HG02588 (cell line): ENCODE results near the gene HBM.
"Not testable (repeated sequence)": the region's sequence is repeated elsewhere in the genome, so short reads cannot be mapped to it uniquely, and the experiment has no call there.

Experiments used
- ATAC-seq: cut with Tn5 transposase; IDR thresholded peaks from one replicate; pipeline ENCODE4 v1.9.1; 2021; ENCODE audit warnings: mild to moderate bottlenecking, moderate library complexity; ENCODE audit not compliant: unreplicated experiment

HBM gene

DNA sequence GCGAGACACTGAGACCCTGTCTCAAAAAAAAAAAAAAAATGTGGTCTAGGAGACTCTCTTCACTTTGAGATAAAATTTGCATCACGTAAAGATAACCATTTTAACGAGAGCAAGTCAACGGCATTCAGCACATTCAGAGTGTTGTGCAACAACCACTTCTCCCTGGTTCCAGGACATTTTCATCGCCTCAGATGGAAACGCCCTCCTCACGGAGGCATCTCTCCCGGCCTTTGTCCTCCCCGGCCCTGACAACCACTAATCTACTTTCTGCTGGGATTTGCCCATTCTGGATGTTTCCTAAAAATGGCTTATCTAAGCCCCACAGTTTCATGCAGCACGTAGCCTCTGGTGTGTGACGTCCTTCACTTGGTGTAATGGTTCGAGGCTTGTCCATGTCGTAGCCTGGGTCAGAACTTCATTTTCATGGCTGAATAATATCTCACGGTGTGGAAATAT is 21.0 kb upstream of the HBM start:
- ATAC-seq = no peak

DNA sequence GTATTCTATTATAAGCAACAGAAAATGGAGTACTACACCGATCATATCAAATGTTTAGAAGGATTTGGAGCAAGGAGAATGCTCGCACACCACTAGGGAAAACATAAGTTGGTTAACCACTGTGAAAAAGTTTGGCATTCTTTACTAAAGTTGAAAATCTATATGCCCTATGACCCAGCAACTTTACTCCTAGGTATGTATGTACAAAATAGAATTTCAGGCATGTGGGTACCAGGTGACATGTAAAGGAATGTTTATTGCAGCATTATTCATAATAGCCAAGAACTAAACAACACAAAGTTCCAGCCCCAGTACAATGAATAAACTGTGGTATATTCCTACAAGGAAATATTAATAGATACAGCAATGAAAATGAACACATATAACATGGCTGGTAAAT is 19.1 kb upstream of the HBM start:
- ATAC-seq = no peak

DNA sequence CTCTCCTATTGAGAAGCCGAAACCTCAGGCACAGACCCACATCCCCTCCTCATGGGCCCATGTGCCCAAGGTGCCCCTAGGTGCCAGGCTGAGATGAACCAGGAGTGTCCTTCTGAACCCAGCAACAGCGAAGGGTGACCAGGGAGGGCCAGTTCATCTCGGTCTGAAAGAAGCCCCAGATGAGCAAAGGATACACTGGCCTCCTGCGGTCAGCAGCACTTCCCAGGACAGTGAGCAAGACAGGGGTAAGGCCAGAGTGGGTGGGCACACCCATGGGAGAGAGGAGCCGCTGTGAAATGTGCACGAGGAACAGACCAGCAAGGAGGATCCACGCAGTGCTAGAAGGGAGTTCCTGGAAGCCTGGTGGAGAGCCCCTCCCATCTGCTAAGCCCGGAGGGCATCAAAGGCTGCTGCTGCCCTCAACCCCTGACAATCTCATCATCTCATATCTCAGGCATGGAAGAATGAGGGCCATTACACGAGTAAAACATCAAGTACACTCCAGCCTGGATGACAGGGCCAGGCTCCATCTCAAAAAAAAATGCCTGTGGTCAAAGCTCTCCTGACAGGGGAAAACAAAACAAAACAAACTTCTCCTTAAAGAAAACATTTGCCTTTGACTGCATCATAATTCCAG is 16.6 kb upstream of the HBM start:
- no peak for ATAC-seq

DNA sequence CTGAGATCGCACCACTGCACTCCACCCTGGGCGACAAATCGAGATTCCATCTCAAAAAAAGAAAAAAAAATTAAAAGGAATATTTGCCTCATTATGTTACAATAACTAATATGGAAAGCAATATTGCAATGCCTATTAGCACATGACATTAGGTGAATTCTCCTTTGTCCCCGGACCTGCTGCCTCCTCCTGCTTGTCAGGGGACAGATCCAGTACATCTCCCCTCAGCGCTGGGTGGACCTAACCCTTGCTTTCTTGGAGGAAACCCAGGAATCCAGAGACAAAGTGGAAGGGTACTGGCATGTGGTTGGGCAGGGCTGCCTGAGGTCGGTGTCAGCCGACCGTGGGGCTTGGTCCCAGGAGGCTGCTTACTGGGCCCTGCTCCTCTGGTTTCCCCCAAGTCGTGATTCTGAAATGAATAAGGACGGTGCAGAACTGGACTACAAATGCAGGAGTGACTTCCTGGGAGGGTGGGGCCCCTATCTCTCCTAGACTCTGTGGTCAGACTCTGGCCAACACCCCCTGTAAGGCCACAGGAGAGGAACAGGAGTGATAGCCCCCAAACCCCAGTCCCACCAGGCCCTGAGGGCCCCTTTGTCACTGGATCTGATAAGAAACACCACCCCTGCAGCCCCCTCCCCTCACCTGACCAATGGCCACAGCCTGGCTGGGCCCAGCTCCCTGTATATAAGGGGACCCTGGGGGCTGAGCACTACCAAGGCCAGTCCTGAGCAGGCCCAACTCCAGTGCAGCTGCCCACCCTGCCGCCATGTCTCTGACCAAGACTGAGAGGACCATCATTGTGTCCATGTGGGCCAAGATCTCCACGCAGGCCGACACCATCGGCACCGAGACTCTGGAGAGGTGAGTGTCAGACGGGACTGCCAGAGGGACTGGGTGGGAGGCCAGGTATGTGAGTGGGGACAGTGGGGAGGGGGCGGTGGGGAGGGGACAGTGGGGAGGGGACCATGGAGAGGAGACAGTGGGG is 13.3 kb upstream of the HBM start, which contains the start of gene HBZ:
Gene HBZ (plus strand): TSS at position 504 of the 988 bp plus-strand sequence. CDS start 266 bp downstream, at position 770.
- ATAC-seq = no peak

DNA sequence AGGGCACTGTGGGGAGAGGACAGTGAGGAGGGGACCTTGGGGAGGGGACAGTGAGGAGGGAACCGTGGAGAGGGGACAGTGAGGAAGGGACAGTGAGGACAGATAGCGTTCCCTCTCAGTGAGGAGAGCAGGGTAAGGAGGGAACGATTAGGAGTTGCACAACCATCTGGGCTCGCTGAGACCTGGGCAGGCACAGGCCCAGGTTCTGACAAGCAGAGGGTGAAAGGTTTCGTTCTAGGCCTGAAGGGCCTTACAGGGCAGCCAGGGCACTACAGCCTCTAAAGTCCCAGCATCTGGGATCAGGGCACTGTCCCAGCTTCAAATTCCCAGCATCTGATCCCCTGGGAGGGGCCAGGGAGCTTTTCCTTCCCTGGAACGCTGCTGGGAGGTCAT is 12.7 kb upstream of the HBM start:
- ATAC-seq = not testable (repeated sequence)

DNA sequence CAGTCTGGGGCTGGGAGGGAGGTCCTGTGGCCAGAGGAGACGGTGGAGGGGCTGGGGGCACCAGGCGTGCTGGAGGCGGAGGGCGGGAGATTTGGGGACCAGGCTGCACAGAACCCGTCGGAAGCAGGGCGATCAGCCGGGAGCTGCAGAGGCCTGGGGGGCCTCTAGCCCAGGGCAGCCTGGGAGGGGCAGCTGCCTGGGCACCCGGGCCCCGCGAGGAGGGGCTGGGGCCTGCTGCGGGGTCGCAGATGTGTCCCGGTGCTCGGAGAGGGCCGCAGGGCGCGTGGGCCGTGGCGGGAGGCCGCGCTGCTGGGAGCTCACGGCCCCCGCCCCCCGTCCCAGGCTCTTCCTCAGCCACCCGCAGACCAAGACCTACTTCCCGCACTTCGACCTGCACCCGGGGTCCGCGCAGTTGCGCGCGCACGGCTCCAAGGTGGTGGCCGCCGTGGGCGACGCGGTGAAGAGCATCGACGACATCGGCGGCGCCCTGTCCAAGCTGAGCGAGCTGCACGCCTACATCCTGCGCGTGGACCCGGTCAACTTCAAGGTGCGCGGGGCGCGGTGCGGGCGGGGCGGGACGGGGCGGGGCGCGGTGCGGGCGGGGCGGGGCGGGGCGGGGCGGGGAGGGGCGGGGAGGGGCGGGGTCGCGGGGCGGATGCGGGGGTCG is 12.1 kb upstream of the HBM start:
- ATAC-seq = not testable (repeated sequence)

DNA sequence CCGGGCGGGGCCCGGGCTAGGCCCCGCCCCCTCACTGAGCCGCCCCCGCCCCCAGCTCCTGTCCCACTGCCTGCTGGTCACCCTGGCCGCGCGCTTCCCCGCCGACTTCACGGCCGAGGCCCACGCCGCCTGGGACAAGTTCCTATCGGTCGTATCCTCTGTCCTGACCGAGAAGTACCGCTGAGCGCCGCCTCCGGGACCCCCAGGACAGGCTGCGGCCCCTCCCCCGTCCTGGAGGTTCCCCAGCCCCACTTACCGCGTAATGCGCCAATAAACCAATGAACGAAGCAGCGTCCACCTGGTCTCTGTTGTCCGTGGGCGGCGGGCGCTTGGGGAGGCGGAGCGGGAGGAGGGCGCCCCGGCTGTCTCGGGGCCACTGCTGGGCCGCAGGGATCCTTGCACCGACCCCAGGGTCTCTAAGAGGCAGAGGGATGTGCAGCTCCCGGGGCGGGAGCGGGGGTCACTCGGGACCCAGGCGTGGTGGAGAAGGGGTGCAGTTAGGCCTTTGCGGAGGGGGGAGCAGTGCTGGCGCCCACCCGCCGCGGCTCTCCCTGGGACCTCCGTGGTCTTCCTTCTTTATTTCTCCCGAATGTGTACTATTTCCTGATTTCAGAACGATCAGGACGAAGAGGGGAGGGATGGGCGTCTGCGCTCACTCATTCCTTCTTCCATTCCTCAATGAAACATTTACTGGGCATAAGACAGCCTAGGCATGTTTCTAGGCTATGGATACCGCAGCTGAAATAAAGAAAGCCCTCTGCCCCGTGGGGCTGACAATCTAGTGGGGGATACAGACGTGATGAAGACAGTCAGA is 11.4 kb upstream of the HBM start:
- no peak for ATAC-seq

DNA sequence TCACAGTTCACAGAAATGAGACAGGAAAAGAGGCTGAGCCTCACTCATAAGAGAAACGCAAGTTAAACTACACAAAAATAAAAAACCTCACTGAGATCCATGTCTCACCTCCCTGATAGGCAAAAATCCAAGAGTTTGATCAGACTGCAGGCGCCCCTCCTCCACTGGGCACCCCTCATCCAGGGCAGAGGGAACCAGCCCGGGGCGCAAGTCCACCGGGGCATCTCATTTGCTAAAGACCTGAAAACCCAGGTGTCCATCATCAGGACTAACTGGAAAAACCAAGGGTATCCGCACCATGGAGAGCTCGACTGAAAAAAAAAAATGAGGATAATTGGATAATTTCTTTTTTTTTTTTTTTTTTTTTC is 10.8 kb upstream of the HBM start:
- no peak for ATAC-seq

DNA sequence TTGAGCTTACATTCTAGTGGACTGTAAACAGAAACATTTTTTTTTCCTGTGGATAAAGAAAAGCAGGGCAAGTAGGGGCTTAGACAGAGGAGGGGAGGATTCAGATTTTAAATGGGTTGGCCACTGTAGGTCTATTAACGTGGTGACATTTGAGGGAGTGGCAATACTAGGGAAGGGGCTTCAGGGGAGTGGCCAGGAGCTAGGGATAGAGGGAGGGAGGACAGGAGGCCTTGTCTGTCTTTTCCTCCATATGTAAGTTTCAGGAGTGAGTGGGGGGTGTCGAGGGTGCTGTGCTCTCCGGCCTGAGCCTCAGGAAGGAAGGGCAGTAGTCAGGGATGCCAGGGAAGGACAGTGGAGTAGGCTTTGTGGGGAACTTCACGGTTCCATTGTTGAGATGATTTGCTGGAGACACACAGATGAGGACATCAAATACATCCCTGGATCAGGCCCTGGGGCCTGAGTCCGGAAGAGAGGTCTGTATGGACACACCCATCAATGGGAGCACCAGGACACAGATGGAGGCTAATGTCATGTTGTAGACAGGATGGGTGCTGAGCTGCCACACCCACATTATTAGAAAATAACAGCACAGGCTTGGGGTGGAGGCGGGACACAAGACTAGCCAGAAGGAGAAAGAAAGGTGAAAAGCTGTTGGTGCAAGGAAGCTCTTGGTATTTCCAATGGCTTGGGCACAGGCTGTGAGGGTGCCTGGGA is 6.5 kb upstream of the HBM start:
- ATAC-seq = no peak

DNA sequence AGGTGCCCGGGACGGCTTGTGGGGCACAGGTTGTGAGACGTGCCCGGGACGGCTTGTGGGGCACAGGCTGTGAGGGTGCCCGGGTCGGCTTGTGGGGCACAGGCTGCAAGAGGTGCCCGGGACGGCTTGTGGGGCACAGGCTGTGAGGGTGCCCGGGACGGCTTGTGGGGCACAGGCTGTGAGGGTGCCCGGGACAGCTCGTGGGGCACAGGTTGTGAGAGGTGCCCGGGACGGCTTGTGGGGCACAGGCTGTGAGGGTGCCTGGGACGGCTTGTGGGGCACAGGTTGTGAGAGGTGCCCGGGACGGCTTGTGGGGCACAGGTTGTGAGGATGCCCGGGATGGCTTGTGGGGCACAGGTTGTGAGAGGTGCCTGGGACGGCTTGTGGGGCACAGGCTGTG is 5.5 kb upstream of the HBM start:
- ATAC-seq = not testable (repeated sequence)

DNA sequence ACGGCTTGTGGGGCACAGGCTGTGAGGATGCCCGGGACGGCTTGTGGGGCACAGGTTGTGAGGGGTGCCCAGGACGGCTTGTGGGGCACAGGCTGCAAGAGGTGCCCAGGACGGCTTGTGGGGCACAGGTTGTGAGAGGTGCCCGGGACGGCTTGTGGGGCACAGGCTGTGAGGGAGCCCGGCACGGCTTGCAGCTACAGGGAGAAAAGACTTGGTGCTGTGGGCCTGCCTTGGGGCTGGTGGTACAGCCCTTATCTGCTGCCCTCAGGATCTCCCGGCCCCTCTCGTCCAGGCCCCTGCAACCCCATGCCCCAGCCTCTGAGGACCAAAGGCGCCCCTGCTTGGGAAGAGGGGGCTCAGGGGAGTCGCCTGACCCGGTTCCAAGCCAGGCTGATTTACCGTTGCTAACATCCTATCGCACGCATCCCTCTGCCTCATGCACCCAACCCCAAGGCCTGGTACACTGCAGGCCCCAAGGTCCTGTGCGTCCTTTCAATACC is 5.0 kb upstream of the HBM start:
- ATAC-seq = no peak

DNA sequence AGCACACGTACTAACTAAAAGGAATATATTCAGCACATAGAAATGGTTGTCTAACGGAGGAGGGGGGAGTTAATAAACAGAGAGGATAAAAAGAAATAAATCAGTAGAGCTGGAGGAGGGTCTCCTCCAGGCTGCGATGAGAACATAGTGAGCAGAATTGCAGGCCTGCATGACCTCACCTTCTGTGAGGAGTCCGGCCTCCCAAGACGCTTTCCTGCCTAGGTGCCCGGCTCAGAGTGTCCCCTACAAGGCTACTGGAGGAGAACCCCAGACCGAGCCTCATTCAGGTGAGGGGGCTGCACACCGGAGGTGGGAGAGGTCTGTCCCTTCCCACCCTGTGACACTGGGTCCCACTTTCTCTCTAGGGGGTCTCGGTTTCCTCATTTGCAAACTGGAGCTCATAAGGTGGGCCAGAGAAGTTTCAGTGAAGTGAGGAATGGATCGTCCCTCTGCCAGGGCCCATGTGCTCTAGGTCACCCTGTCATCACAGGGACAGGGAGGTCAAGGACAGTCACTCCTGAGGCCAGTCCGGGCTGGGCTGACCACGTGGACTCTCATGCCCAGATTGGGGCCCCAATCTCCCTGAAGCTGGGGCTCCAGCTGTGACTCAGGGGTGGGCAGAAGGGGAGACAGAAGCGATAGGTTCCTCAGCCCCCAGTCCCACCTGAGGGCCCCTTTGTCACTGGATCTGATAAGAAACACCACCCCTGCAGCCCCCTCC is 3.3 kb upstream of the HBM start:
- no peak for ATAC-seq

DNA sequence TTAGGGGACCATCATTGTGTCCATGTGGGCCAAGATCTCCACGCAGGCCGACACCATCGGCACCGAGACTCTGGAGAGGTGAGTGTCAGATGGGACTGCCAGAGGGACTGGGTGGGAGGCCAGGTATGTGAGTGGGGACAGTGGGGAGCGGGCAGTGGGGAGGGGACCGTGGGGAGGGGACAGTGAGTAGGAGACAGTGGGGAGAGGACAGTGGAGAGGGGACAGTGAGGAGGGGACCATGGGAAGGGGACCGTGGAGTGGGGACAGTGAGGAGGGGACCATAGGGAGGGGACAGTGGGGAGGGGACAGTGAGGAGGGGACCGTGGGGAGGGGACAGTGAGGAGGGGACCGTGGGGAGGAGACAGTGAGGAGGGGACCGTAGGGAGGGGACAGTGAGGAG is 2.6 kb upstream of the HBM start:
- ATAC-seq = not testable (repeated sequence)

DNA sequence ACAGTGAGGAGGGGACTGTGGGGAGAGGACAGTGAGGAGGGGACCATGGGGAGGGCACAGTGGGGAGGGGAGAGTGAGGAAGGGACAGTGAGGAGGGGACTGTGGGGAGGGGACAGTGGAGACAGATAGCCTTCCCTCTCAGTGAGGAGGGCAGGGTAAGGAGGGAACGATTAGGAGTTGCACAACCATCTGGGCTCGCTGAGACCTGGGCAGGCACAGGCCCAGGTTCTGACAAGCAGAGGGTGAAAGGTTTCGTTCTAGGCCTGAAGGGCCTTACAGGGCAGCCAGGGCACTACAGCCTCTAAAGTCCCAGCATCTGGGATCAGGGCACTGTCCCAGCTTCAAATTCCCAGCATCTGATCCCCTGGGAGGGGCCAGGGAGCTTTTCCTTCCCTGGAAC is 2.1 kb upstream of the HBM start:
- not testable (repeated sequence) for ATAC-seq

DNA sequence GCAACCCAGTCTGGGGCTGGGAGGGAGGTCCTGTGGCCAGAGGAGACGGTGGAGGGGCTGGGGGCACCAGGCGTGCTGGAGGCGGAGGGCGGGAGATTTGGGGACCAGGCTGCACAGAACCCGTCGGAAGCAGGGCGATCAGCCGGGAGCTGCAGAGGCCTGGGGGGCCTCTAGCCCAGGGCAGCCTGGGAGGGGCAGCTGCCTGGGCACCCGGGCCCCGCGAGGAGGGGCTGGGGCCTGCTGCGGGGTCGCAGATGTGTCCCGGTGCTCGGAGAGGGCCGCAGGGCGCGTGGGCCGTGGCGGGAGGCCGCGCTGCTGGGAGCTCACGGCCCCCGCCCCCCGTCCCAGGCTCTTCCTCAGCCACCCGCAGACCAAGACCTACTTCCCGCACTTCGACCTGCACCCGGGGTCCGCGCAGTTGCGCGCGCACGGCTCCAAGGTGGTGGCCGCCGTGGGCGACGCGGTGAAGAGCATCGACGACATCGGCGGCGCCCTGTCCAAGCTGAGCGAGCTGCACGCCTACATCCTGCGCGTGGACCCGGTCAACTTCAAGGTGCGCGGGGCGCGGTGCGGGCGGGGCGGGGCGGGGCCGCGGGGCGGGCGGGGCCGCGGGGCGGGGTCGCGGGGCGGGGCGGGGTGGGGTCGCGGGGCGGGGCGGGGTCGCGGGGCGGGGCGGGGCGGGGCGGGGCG is 1.5 kb upstream of the HBM start:
- not testable (repeated sequence) for ATAC-seq

DNA sequence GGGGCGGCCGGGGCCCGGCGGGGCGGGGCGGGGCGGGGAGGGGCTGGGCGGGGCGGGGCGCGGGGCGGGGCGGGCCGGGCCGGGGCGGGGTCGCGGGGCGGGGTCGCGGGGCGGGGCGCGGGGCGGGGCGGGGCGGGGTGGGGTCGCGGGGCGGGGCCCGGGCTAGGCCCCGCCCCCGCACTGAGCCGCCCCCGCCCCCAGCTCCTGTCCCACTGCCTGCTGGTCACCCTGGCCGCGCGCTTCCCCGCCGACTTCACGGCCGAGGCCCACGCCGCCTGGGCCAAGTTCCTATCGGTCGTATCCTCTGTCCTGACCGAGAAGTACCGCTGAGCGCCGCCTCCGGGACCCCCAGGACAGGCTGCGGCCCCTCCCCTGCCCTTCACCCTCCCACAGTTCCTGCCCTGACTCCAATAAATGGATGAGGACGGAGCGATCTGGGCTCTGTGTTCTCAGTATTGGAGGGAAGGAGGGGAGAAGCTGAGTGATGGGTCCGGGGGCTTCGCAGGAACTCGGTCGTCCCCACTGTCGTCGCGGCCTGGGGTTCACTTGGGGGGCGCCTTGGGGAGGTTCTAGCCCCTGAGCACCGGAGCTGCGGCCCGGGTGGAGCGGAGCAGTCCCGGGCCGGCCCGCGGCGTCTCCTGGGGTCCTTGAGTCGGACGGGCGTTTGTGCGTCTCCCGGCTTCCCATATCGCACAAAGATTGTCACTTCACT is 795 bp upstream of the HBM start:
- no peak for ATAC-seq

DNA sequence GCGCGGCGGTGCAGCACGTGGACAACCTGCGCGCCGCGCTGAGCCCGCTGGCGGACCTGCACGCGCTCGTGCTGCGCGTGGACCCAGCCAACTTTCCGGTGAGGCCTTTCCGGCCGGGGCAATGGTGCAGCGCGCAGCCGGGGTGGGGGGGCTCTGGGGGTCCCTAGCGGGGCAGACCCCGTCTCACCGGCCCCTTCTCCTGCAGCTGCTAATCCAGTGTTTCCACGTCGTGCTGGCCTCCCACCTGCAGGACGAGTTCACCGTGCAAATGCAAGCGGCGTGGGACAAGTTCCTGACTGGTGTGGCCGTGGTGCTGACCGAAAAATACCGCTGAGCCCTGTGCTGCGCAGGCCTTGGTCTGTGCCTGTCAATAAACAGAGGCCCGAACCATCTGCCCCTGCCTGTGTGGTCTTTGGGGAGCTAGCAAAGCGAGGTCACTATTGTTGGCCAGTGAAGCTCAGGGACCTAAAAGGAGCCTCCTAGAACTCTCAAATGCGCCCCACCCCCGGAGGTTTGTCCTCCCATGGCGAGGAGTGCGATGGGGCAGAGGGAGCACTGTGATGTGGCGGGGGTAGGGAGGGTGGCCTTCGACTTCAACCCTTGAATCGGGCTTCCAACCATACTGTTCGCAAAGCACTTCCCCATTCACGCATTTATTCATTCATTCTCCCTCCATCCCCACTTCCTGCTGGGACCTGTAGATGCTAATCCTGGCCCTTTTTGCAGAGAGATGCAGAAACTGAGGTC is 770 bp downstream of the HBM start:
- ATAC-seq = no peak
